GM12875 (cell line): ENCODE results near the gene MLXIP.
A peak's percentile ranks its signal among the peaks of the same experiment; 100 is the strongest.

Experiments used
- H3K4me3 ChIP-seq: one replicate; pipeline ENCODE4 v1.5.1; 2011; ENCODE audit warnings: low read depth, low read length, control low read depth
- CTCF ChIP-seq: IDR thresholded peaks from 2 replicates; pipeline ENCODE4 v1.5.1; 2011; ENCODE audit warnings: low read depth, mild to moderate bottlenecking, control low read depth, inconsistent platforms, low read length, moderate library complexity, borderline replicate concordance; ENCODE audit not compliant: insufficient read depth

The MLXIP gene

GRCh38 chr12:122062832-122063693 is 15.5 kb upstream of the MLXIP start:
- no peak for TF ChIP-seq CTCF
- no peak overlapping the region for H3K4me3 ChIP-seq

GRCh38 chr12:122063694-122064024 is 14.9 kb upstream of the MLXIP start:
- TF ChIP-seq CTCF: no peak
- no peak overlapping the region for H3K4me3 ChIP-seq

GRCh38 chr12:122064025-122064777 is 14.4 kb upstream of the MLXIP start:
- TF ChIP-seq CTCF: peak; percentile 42; the same call in 1 of the 2 replicates
- H3K4me3 ChIP-seq: no peak overlapping the region

GRCh38 chr12:122064780-122065588 is 13.6 kb upstream of the MLXIP start:
- no peak for TF ChIP-seq CTCF
- no peak overlapping the region for H3K4me3 ChIP-seq

- no peak overlapping the region for H3K4me3 ChIP-seq
- TF ChIP-seq CTCF: no peak
Observed at GRCh38 chr12:122067548-122067947, 11.0 kb upstream of the MLXIP start.

GRCh38 chr12:122067966-122068365 is 10.6 kb upstream of the MLXIP start:
- H3K4me3 ChIP-seq: peak overlapping the region; percentile 11
- no peak for TF ChIP-seq CTCF
